Heart left ventricle (tissue), 16 donors: ENCODE data around the gene VAMP5. TPM values are rescaled to one million over a fixed set of nuclear protein-coding genes. Genes with fewer than 3 reads are reported as not detected.

Source experiments
- ATAC-seq, 4 donors: fragments of 200-7000 bp; cut with Tn5 transposase; one replicate each; pipeline ENCODE4 v1.9.1; 2020 to 2022; ENCODE audit warnings: moderate library complexity in 4 of 4, mild to moderate bottlenecking in 3 of 4, moderate number of reproducible peaks in 1 of 4
- DNase-seq, 5 donors: peaks; one replicate each; pipeline ENCODE4 v3.0.0-alpha.2; 2020
- H3K27ac ChIP-seq, 12 donors: fragments of 200-600 bp; sonication (generic) in 4 of 12; one replicate each; pipeline versions ENCODE4 v1.5.0 to v1.8.0; 2016 to 2022; ENCODE audit warnings: mild to moderate bottlenecking in 2 of 12
- H3K27me3 ChIP-seq, 9 donors: fragments of 200-600 bp; sonication (generic) in 2 of 9; one replicate each; pipeline versions ENCODE4 v1.5.1 to v1.8.0; 2016 to 2022; ENCODE audit warnings: mild to moderate bottlenecking in 3 of 9
- H3K36me3 ChIP-seq, 9 donors: fragments of 200-600 bp; sonication (generic) in 2 of 9; one replicate each; pipeline versions ENCODE4 v1.5.0 to v1.8.0; 2018 to 2022; ENCODE audit warnings: mild to moderate bottlenecking in 2 of 9
- H3K4me1 ChIP-seq, 12 donors: fragments of 200-600 bp; sonication (generic) in 4 of 12; one replicate each; pipeline versions ENCODE4 v1.5.0 to v1.8.0; 2016 to 2022; ENCODE audit warnings: mild to moderate bottlenecking in 3 of 12
- H3K4me3 ChIP-seq, 12 donors: fragments of 200-600 bp; sonication (generic) in 4 of 12; one replicate each; pipeline versions ENCODE4 v1.5.0 to v1.8.0; 2017 to 2022; ENCODE audit warnings: mild to moderate bottlenecking in 9 of 12, moderate library complexity in 4 of 12
- H3K9me3 ChIP-seq, 12 donors: fragments of 200-600 bp; sonication (generic) in 4 of 12; one replicate each; pipeline versions ENCODE4 v1.5.0 to v1.8.0; 2016 to 2022; ENCODE audit warnings: mild to moderate bottlenecking in 1 of 12
- POLR2A ChIP-seq, 2 donors: fragments of 450-650 bp; IDR thresholded peaks; one replicate each; pipeline ENCODE4 v1.6.1; 2017; ENCODE audit warnings: antibody characterized with exemption in 2 of 2, mild to moderate bottlenecking in 2 of 2, moderate library complexity in 2 of 2
- WGBS, 4 donors: extraction: QIAGEN DNeasy Blood & Tissue Kit in 2 of 4; methylation state at CpG; one replicate each; pipeline versions ENCODE4 v1.1.5 to v1.1.7; 2013 to 2018; 5-methylcytosine and 5-hydroxymethylcytosine counted together
- intact Hi-C, 10 donors: fragments of 100-400 bp; cut with DNase I; formaldehyde crosslinking; loops; one replicate each; pipeline versions ENCODE4 v1.11.1 to v1.14.2; 2022
- polyA plus RNA-seq, 2 donors: library from polyadenylated mRNA; stranded (reverse); fragments of 200-250 nt; gene quantifications; one replicate each; pipeline ENCODE4 v1.2.3, GENCODE V29; 2013
- total RNA-seq, 9 donors: library from RNA; depleted of rRNA in 2 of 9; stranded (reverse); fragments of >200 nt in 2 of 9; fragmentation: NEBNext Ultra II Directional in 3 of 9; extraction: Animal tissue kit (Norgen Biotek cat#: 25700) in 3 of 9; gene quantifications; one replicate each; pipeline versions ENCODE4 v1.1.0 to v1.2.4, GENCODE V29; 2016 to 2023
- TF ChIP-seq, protein P1 (sequence below), 12 donors: fragments of 200-600 bp; sonication (generic) in 4 of 12; IDR thresholded peaks; one replicate each; pipeline versions ENCODE4 v1.5.0 to v1.8.0; 2018 to 2022; ENCODE audit warnings: antibody characterized with exemption in 12 of 12, mild to moderate bottlenecking in 5 of 12
- donor health status: ischemic (EF 13 %, LVEDD 7.1; RV severe dilation, severe dysfunction).
- donor health status: healthy with polysubstance abuse.
- donor health status: DM: no; HTN: yes; CAD: no.
- donor health status: DM: no; HTN: no; CAD: no.
- donor health status: ischemic (EF 25% LVEDD 6.9; RV normal size, moderate dysfunction).
- donor health status: ischemic (EF 25% LVEDD 5.7; RV mildly dilated, moderate dysfunction).
- donor health status: healthy.
- donor health status: DM: yes; HTN: yes; CAD: no.
- donor health status: ischemic (EF 35%, LVEDD 5.7; RV mildly dilated, moderate dysfunction).
- donor health status: nonischemic (EF 11% LVEDD 7.7; RV severe dilation, severe dysfunction).
- donor health status: DM: yes; HTN: yes; CAD: no.
- donor health status: PGD.
- donor health status: ischemic (EF 29% LVEDD 5.4; RV normal size, mild dysfunction).
- donor health status: nonischemic (EF 23%, LVEDD 6.1; RV moderate dilation, normal function).

Gene VAMP5
- total and polyA plus RNA-seq, 11 donors: 21.0 to 186 (median 45.2) TPM

DNA sequence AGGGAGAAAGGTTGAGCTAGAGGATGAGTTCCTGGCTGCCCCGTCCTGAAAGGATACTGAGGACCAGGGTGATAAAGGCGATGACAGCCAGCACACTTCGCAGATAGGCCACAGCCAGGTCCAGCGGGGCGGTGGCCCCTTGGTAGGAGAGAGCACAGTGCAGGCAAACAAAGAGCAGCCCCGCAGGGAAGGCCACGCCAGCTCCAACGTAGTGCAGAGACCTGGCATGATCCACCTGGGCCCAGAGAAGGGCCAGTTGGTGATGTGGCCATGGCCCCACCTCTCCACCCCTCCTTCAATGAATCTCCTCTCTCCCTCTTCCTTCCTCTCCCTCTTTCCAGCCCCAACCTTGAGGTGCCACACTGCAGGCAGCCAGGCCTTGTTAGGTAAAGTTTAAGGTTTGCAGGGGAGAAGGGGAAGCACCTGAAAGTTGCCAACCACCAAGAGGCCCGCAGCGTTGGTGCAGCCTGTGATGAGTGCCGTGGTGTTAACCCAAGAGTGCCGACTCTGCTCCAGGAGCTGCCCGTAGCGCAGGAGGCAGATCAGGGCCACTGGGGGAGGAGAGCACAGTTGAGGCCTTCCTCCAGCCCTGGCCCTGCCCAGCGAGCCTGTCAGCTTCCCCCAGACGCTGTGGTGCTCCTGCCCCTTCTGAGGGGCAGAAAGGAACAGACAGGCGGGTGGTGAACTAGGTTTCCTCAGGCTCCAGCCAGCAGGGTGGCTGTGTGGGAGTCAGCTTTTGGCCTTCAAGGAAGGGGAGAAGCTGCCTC, 15.4 kb downstream of the VAMP5 start:
- peaks cover 0 to 53% (median 38%) of the 10 kb centered on the region in 12 donors for H3K4me1 ChIP-seq
- no peaks in the 10 kb centered on the region for H3K27me3 ChIP-seq
- H3K27ac ChIP-seq: peak overlapping the region in 1 of 12 donors; percentile 20
- 53 to 67% (median 64%) methylated on average over 14 to 17 of the region's 17 CpGs for WGBS, 4 donors
- peaks cover 0 to 43% (median 33%) of the 10 kb centered on the region in 9 donors for H3K36me3 ChIP-seq
- ATAC-seq: no peak
- H3K4me3 ChIP-seq: no peak overlapping the region
- peak in 1 of 5 donors; percentile 56 for DNase-seq
- intact Hi-C loops: loop anchor here in 3 of 10 donors (5.0 kb wide), 2 partner anchors 32 to 37 kb away; partner anchors contain the start of gene GGCX (in 2 of the 3)
- H3K9me3 ChIP-seq: no peaks in the 10 kb centered on the region
- TF ChIP-seq, protein P1, sequence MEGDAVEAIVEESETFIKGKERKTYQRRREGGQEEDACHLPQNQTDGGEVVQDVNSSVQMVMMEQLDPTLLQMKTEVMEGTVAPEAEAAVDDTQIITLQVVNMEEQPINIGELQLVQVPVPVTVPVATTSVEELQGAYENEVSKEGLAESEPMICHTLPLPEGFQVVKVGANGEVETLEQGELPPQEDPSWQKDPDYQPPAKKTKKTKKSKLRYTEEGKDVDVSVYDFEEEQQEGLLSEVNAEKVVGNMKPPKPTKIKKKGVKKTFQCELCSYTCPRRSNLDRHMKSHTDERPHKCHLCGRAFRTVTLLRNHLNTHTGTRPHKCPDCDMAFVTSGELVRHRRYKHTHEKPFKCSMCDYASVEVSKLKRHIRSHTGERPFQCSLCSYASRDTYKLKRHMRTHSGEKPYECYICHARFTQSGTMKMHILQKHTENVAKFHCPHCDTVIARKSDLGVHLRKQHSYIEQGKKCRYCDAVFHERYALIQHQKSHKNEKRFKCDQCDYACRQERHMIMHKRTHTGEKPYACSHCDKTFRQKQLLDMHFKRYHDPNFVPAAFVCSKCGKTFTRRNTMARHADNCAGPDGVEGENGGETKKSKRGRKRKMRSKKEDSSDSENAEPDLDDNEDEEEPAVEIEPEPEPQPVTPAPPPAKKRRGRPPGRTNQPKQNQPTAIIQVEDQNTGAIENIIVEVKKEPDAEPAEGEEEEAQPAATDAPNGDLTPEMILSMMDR (IDR thresholded peaks at IDR 0.05): no peak
- TF ChIP-seq POLR2A (IDR thresholded peaks at IDR 0.05): no peak

DNA sequence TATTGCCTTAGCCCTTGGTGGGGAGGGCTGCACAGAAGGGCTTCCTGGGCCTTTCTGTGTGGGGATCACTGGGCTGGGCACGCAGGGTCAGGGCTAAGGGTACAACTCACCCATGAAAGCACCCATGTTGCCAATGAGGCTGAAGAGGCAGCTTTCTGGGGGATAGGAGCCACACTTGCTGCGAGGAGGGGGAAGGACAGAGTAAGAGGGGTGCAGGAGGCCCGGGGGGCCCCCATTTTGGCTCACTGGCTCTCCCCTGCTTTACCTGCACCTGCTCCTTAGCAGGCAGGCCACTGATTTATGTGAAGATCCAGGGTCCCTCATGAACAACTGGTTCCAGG, 16.0 kb downstream of the VAMP5 start:
- peak overlapping the region in 1 of 12 donors; percentile 20 for H3K27ac ChIP-seq
- intact Hi-C loops: loop anchor here in 3 of 10 donors (5.0 kb wide), 2 partner anchors 33 to 38 kb away; partner anchors contain the start of gene GGCX (in 2 of the 3)

DNA sequence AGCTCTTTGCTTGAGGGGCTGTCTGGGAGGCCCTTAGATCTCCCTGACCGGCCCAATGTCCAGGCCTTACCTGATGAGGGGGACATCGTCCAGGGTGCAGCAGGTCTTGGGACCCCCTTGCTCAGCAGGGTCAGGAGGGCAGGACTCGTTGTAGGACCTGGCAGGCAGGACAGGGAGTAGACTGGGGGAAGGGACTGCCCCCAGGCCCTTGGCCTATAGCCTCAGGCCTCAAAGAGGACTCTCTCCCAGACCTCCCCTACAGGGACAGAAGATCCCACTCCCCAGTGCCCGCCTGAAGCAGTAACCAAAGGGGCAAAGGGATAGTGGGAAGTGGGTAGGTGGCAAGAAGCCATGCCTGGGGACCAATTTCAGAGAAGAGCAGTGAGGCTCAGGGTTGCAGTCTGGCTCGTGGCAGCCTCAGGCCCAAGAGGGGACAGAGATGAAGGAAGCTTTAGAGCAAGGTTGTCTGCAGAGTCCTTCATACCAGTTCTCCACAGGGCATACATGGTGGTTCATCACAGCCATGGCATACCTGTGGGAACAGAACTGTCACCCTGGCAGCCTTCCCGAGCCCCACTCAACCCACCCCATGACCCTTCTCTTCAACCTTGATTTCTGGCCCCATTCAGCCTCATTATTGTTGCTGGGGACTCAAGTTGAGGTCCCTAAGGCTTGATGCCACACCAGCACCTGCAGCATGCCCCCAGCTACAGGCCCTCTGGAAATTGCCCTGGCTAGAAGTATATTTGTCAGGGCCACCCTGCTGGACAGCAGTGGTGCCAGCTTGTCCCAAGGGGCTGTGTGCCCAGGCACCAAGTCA, 16.9 kb downstream of the VAMP5 start:
- Histone ChIP-seq H3K36me3 (peaks cover 0 to 49% (median 33%) of the 10 kb centered on the region in 9 donors), H3K9me3 (no peaks in the 10 kb centered on the region), H3K4me1 (peaks cover 0 to 62% (median 46%) of the 10 kb centered on the region in 12 donors), H3K27me3 (no peaks in the 10 kb centered on the region), H3K27ac (peak overlapping the region; percentile 78 to 93 (median 88)), H3K4me3 (peak overlapping the region in 11 of 12 donors; percentile 66 to 87 (median 77))
- TF ChIP-seq POLR2A (IDR thresholded peaks at IDR 0.05): no peak
- ATAC-seq (no peak), DNase-seq (peak in 1 of 5 donors; percentile 46)
- WGBS, 4 donors: 81 to 85% (median 83%) methylated on average over 5 to 6 of the region's 6 CpGs
- intact Hi-C loops: loop anchor here in 3 of 10 donors (5.0 kb wide), 2 partner anchors 34 to 39 kb away; partner anchors contain the start of gene GGCX (in 2 of the 3)

More for the DNA sequence above, 16.0 kb downstream of the VAMP5 start:
- Histone ChIP-seq H3K4me3 (no peak overlapping the region), H3K27me3 (no peaks in the 10 kb centered on the region), H3K4me1 (peaks cover 0 to 55% (median 38%) of the 10 kb centered on the region in 12 donors), H3K36me3 (peaks cover 0 to 43% (median 33%) of the 10 kb centered on the region in 9 donors), H3K9me3 (no peaks in the 10 kb centered on the region)
- ATAC-seq (no peak), DNase-seq (no peak)
- WGBS, 4 donors: 62 to 100% (median 90%) methylated on average over 1 to 3 of the region's 3 CpGs
- TF ChIP-seq, protein P1 (IDR thresholded peaks at IDR 0.05): no peak
- no peak for TF ChIP-seq POLR2A (IDR thresholded peaks at IDR 0.05)

DNA sequence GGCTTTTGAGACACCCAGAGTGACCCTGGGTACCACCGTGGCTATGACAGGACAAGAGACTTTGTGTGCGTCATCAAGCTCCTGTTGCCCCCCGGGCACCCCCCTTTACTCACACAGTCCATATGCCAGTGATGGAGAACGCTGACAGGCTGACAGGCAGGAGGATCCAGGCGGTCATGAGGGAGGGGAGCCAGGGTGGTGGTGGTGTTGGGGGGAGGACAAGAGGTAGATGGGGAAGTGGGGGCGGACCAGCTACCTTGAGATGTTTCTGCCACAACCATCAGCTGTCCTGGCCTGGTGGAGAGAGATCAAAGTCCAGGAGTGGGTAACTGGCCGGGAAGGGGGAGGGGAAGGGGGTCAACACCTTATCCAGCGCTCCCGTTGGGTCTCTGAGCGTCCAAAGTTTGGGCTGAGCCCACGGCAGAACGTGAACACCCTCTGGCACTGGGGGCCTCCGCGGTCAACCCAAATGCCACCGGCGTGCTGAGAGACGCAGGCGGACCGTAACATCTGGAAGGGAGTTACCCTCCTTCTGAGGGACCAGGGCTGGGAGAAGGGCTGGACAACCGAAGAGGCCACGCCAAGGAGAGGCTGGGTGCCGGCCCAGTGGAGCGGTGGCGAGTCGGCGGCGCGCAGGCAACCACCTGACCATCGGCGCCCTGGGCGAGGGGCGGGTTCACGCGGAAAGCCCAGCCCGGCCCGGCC, 17.7 kb downstream of the VAMP5 start:
- WGBS, 4 donors: 5 to 12% (median 6%) methylated on average over 15 to 36 of the region's 36 CpGs
- H3K27me3 ChIP-seq: no peaks in the 10 kb centered on the region
- H3K9me3 ChIP-seq: no peaks in the 10 kb centered on the region
- H3K4me1 ChIP-seq: peaks cover 0 to 61% (median 46%) of the 10 kb centered on the region in 12 donors
- peak overlapping the region; percentile 78 to 93 (median 88) for H3K27ac ChIP-seq
- intact Hi-C loops: loop anchor here in 4 of 10 donors (2.0 to 5.0 kb wide), 3 partner anchors 35 to 41 kb away; partner anchors contain the start of gene GGCX (in 3 of the 4)
- peak; percentile 74 to 85 (median 81) for DNase-seq
- peak; percentile 7 to 74 (median 58) for ATAC-seq
- peaks cover 0 to 45% (median 31%) of the 10 kb centered on the region in 9 donors for H3K36me3 ChIP-seq
- peak overlapping the region; percentile 59 to 87 (median 77) for H3K4me3 ChIP-seq
- no peak for TF ChIP-seq POLR2A (IDR thresholded peaks at IDR 0.05)
- TF ChIP-seq, protein P1 (IDR thresholded peaks at IDR 0.05): no peak
